NCI-H1092 treated with DMSO at 0.1 percent for 48 hours (cell line): Measurements from ENCODE around the gene FAM13A.

Experiments used
- DNase-seq: peaks from one replicate; lab custom pipeline; 2025; lab: John Stamatoyannopoulos, UW

The FAM13A gene

DNA sequence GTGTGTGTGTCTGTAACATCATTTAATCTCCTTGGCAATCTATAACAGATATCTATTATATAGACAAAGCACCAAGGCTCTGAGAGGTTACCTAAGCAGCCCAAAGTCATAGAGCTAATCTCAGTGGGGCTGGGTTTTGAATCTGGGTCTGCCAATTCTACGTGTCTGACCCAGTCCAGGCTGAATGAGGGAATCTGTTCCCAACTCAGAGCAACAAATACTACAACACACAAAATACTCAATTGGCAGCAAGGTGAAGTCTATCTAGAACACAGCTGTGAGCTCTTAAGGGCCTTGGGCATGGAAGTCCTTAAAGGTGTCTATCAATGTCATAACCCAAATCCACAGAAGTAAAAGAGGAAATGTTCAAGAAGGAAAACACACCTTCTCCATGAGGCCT, 311.8 kb downstream of the FAM13A start:
- DNase-seq, result no peak

DNA sequence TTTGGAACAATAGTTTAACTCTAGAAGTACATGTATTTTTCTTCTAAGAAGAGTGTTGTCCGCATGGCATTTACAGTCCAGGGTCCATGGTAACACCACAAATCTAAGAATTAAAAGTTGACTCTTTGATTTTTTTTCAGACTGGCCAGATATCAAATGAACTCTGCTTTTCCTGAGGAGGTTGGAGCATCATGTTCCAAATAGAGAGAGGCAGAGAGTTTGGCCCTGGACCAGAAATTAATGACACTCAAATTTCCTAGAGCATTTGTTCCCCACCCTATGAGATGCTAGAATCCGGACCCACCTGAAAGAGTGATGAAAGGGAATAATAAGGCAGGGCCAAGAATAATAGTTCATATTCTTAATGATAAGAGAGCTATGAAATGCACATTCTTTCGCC, 312.4 kb downstream of the FAM13A start:
- no peak for DNase-seq

DNA sequence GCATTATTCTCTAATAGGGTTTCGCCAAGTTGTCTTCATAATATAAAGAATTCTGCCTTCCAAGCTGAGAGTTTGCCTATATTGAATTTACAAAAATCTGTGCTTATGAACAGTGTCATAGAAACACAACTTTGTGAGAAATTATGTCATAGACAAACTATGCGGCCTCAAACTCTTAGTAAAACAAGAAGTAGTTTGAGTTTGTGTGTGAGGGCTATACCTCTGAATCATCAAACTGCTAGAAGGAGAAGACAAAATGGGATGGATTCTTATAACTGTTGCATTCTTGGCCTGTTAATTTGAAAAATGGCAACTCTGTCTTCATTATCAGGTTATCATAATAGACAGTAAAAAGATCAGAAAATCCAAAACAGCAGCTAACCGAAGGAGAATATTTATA, 313.3 kb downstream of the FAM13A start:
- no peak for DNase-seq

DNA sequence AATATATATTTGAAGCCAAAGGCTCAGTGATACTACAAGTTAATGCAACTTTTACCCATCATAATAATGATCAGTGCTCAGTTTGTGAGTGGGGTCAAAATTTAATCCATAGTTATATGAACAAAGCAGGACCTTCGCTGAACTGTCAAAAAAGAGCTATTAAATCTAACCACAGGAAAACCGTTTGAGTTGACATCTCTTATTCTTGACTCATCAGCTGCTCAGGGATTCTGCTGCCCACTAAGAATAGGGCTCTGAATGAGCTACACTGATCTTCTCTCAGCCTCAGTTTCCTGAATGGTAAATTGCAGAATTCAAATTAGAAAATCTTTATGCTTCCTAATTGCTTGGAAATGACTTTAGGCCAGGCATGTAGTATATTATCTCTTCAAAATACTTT, 314.4 kb downstream of the FAM13A start:
- DNase-seq, result no peak

DNA sequence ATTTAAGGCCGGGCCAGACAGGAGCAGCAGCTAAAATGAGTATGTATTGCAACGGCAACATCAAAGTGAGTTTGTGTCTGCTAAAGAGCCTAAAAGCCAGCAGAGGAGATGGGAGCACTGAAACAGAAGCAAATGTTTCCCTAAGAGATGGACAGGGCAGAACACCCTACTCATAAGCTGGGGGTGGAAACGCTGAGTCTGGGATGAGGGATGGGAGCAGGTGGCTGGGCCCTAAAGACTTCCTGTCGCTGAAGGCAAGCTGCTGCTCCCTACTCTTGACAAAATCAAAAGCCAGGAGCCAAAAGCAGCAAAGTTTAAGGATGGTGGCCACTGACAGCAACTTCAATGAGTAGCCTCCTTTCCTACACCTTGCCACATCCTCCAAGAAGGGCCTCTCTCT, 318.8 kb downstream of the FAM13A start:
- DNase-seq, result no peak

DNA sequence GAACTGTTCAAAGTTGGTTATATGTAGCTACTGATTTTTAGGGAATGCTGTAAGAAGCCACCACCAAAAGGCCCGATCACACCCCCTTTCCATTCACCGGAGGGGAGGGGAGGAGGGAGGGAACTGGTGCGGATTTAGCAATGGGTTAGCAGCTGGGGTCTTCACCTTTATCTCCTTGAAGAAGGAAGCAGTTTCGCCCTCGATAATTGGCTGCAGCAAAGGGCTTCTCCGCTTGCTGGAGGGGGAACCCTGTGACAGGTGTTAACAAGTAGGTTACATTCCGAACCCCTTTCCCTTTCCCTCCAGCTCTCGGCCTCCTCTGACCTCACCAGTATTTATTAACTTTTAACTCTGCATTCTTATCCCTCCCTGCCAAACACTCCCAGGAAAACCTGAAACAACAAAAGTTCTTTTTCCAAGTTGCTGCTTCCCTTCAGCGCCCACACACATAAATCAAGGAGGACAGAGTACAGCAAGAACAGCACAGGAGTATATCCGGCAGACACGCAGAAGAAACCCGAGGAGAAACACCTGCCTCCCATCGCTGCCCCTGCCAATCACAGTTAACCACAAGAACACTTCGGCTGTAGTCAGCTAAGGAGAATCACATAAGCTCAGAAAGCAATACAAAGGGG, 319.6 kb downstream of the FAM13A start:
- DNase-seq, result no peak

DNA sequence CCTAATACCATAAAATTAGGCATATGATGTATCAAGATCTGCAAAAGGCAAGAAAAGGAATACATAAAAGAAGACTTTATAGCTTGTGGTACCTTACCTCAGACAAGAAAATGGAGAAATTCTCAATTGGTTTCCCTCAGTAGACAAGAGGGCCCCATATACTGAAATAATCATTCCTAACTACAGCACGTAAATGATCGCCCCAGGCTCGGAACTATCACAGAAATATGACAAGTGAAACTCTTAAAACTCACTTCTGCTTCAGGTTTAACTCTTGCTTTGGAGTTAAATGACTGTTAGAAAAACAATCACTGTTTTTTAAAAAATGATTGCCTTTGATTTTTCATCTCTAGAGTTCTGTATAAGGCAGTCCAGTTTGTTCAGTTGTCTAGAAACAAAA, 320.7 kb downstream of the FAM13A start:
- no peak for DNase-seq

DNA sequence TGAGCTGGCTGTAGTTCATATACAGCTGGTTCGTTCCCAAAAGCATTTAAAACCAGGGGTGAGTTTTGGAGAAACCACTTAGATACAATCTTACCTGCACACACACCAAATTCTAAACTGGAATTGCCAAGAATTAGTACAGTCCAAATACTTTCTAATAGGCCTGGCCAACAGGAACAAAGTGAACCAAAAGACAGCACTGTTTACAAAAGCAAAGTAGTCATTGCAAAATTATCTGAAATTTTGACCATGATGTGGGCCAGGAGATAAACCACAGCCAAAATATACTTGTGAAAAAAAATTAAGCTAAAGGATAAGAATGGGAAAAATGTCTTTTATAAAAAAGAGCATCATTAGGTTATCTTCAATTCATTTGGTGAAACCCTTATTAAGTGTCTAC, 321.4 kb downstream of the FAM13A start:
- DNase-seq, result no peak

DNA sequence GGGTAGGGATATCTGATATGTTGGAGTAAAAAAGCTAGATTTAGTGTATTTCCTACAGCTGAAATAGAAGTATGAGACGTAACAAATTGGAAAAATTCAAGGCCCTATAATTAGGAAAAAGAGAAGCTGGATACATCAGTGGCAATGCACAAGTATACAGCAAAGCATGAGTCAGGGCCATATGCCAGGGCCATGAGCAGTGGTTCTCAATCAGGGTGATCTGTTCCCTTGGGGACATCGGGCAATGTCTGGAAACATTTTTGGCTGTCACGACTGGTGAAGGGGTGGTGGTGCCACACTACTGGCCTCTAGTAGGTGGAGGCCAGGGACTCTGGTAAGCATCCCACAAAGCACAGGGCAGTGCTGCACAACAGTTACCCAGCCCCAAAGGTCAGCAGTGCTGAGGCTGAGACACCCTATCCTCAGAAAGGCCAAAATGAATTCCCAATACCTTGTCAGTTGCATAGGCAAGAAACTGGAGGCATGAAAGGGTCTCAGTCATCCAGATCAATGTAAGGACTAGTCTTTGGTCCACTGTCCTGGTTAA, 322.5 kb downstream of the FAM13A start:
- DNase-seq, result no peak

DNA sequence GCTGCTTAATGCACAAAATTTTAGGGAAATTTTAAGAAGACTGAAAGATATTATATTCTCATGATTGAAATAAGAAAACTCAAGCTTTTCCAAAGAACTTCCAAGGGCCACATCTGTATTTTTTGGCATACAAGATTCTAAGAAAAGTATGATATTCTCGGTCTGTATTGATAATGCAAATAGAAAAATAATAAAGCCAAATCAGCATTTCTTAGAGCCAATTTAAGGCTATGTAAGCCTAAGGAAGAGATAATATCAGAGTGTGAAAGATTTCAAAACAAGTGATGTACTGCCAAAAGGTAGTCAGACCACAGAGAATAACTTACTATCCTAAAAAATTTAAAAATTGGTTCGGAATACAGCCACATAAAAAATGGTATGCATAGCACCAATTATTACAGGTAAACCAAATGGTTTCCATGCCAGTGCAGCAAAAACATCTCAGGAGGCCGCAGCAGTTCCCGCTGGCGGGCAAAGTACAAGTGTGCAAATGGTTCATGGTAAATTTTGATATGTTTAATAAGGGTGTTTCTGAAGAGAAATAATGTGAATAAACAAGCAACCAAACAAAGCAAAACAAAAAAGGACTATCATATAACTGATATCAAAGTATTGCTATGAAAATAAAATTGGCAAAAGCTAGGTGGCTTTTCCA, 324.1 kb downstream of the FAM13A start:
- no peak for DNase-seq

DNA sequence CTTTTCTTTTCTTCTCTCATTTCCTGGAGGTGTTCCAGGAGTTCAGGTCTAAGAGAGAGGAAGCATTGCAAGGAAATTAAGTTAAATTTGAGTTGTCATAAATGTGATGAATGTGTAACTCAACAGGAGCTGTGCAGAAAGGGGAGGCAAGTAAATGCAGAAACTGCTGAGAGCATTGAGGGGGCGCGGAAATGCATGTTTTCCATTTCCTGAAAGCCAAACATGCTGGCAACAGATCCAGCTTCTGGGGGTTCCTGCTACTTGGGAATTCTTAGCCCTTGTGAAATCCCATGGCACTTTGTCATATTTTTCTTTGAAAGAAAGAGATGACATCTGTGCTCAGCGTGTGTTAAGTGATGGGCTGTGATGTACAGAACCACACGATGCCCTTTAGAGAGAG, 325.6 kb downstream of the FAM13A start:
- no peak for DNase-seq

DNA sequence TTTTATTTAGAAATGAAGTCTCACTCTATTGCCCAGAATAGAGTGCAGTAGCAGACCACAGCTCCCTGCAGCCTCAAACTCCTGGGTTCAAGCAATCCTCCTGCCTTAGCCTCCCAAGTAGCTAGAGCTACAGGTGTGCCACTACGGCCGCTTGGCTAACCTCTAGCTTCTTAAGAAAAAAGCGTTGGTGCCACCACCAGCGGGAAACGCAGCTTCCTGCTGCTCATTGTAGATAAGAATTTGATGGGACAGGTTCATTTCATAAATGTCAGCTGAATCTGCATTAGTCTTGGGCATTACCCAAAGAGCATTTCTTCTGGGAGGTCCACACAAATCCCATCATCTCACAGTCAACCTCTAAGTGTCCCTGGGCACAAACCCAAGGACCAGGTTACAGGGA, 326.2 kb downstream of the FAM13A start:
- no peak for DNase-seq

DNA sequence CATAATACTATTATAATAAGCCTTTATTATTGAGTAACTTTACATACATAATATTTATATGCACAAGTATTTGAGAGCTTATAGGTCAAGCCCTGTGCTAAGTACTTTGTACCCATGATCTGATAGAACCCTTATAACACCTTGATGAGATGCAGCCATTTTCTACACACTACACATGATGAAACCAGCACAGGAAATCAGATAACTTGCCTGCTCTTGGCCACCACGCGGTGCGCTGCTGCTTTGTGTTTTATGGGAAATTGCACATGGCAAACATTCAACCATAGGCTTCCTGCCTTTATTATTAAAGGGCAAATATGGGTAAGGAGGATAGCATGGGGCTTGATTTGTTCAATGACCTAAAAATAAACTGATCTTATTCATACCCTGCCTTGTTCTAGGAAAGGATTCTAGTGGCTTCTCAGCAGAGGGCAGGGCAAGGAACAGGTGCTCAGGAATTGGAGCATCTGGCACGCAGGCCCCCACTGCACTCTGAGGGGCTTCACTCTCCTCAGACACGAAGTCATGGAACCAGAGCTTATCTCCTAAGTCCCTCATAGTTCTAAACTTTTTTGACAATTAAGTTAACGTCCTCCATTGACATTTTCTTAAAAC, 327.7 kb downstream of the FAM13A start:
- no peak for DNase-seq

DNA sequence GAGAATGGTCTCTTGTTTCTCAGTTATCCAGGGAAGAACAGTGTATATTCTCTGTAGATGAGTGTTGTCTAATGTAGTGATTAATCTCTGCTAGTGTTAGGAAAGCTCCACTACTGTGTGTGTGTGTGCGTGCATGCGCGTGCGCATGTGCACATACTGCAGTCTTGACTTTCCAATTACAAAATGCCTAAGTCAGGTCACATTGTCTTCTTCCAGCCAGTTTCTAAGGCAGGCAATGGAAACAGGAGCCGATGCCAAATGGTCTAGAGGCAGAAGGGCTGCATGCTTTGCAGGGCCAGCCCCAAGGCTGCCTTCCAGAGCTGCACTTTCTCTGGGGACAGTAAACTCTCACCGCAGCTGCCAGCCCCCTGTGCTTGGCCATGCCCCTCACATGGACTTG, 328.8 kb downstream of the FAM13A start:
- no peak for DNase-seq

DNA sequence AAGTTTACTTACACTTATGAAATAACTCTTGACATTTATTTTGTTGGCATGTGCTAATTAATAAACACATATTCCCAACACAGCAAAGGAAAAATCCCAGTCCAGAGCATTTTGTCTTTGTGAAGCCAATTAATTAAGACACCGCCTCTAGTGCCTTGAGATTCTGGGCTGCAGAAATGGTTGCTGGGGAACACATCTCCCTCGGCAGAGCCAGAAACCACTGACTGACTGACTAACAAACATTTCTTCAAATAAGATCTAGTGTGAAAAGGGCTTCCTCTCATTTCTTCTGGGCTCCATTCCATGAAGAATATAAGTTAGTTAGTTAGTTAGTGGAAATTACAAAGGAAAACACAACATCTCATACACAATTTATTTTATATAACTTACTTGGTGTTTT, 331.0 kb downstream of the FAM13A start:
- no peak for DNase-seq

DNA sequence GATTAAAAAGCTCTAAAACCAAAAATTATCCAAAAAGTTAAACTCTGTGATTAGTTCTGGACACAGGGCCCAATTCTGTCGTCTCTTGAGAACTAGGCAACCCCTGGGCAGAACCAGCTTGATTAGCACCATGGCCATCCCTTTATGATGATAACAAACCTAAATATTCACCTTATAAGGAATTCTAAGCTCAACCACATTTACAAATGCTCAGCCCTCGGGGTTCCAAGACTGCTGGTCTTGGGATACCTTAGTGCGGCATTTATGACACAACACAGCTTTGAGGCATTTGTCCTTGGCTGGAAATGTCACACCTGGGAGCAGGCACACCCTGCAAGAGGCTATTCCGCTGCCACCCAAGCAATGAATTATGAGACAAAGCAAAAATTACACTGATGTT, 331.8 kb downstream of the FAM13A start:
- DNase-seq, result no peak

DNA sequence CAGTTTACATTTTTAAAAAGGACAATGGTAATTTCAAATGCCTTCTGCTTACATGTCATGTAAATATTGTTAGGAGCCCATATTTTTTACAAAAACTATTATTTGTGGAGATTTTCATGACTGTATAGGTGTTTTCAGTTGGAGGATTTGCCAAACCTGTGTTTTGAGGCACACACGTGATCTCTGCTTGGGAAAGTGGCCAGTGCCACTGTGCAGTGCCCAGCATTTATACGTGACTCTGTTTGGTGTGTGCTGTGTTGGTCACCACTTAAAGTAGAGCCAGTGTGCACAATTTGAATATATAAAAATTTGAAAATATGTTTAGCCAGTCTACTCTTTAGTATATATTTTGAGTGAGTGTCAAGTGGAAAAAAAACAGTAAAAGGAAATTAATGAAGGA, 332.6 kb downstream of the FAM13A start:
- DNase-seq, result no peak

DNA sequence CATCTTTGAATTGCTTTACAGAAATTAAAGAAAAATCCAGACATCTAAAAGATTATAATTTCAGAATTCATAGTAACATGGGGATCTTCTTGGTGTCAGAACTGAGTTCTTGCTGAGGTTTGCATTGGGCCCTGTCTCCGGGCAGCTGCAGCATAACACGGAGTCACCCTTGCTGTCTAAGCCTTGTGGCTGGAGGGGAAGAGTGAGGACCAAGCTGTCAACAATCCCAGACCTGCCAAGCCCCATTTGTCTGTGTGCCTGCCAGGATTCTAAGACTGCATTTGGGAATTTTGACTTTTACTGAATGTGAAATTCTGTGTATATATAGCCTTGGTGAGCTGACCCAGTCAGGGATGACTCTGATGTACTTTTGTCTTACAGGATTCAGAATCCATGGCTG, 334.2 kb downstream of the FAM13A start:
- DNase-seq, result no peak

DNA sequence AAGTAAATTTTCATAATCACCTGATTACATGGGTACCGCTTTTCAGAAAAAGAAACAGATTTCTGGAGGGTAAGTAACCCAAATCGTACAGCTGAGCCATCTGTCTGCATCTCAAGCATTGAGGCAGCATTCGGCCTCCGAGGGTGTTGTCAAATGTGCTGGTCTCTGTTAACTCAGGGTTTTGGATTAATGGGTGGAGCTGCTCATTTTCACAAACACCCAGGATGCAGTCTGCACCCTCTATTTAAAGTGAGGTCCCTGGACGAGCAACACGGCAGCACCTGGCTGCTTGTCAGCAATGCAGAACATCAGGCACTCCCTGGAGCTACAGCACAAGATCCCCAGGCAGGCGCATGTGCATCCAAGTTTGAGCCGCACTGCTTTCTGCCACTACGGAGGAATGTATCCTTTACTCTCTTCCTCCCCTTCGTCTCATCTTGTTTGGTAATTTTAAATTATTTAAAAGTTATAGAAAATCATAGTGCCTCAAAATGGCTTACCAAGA, 334.7 kb downstream of the FAM13A start:
- no peak for DNase-seq

DNA sequence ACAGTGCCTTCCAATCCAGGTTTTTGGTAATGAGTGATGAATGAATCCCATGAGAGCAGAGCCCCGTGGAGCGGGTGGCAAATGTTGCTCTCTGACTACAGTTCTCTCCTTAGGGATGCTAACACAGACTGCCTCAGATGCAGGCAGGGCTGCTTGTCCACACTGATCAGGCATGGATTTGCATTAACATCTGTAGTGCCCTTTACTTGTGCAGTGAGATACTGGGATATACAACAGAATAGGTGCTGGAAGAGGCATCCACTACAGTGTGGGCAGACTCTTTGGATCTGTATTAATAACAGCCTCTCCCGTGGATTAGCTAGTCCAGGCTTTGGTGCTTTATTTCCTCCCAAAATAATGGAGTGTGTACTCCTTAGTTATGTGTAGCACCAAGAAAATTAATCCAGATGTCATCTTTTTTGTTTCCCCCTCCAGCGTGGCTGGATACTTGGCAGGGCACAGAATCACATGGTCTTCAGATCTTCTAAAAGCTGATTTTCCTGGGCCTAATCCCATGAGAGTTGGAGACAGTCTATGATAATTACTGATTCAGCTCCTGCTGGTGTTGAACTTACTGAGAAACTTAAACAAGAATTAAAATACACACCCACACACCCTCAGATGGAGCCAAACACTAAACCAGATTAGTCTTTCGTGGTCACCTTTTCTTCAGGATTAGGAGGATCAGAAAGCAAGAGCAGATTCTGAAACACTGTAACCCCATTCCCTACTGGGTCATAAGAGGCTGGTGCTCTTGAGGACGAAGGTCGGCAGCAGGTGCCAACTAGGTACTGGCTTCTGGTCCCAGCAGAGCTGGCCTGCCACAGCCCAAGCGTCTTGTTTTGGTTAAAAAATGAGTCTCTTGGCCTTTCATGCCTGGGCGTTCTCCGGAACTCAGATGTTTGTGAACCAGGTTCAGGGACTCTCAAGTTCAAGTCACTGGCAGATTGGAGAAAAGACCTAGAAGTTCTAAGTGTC, 336.2 kb downstream of the FAM13A start:
- DNase-seq, result no peak

DNA sequence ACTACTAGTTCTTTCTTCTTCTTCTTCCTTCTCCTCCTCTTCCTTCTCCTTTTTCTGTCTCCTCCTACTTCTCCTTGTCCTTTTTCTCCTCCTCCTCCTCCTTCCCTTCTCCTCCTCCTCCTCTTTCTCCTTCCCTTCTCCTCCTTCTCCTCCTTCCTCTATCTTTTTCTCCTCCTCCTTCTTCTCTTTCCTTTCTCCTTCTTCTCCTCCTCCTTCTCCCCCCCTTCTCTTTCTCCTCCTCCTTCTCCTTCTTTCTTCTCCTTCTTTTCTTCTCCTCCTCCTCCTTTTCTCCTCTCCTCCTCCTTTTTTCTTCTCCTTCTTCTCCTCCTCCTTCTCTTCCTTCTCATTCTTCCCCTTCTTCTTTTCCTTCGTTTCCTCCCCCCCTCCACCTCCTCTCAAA, 337.6 kb downstream of the FAM13A start:
- no peak for DNase-seq

DNA sequence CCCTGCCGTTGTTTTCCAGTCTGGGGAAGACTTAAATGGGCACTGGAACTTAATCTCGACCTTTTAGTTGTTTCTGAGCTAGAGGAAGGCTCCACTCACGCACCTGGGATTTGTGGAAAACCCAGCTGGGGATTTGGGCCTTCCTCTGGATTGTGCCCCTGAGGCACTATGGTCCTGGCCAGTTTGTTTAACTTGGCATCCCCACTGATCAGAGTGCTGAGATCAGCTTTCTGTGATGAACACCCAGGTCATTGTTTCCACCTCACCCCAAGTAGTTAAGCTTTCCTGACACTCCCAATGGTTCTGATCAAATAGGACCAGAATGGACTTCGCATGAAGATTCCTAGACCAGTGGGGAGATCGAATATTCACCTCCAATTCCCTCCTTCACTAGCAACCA, 338.9 kb downstream of the FAM13A start:
- no peak for DNase-seq
